Measurements from ENCODE around the gene KIF5C.

GRCh38 chr2:148988337-148988736 is 113.3 kb downstream of the KIF5C start:
- TF ChIP-seq ZNF423 (tag by site-specific recombination; IDR thresholded peaks at IDR 0.05), result no peak
- TF ChIP-seq ZNF426 (tag by site-specific recombination; IDR thresholded peaks at IDR 0.05), result no peak
- TF ChIP-seq CTCF (tag by site-specific recombination; IDR thresholded peaks at IDR 0.05), result no peak
- no peak for TF ChIP-seq ZNF555 (tag by site-specific recombination; conservative IDR thresholded peaks at IDR 0.05)
- no peak for TF ChIP-seq ZNF660 (tag by site-specific recombination; IDR thresholded peaks at IDR 0.05)
- TF ChIP-seq YY1 (tag by site-specific recombination; IDR thresholded peaks at IDR 0.05), result no peak
- TF ChIP-seq, protein P1, sequence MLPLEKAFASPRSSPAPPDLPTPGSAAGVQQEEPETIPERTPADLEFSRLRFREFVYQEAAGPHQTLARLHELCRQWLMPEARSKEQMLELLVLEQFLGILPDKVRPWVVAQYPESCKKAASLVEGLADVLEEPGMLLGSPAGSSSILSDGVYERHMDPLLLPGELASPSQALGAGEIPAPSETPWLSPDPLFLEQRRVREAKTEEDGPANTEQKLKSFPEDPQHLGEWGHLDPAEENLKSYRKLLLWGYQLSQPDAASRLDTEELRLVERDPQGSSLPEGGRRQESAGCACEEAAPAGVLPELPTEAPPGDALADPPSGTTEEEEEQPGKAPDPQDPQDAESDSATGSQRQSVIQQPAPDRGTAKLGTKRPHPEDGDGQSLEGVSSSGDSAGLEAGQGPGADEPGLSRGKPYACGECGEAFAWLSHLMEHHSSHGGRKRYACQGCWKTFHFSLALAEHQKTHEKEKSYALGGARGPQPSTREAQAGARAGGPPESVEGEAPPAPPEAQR (tag by site-specific recombination; IDR thresholded peaks at IDR 0.05), result no peak
- no peak for TF ChIP-seq BCL11A (tag by site-specific recombination; IDR thresholded peaks at IDR 0.05; ENCODE audit: low read depth)
- TF ChIP-seq ZNF544 (tag by site-specific recombination; IDR thresholded peaks at IDR 0.05), result no peak
- no peak for TF ChIP-seq ZBTB17 (tag by site-specific recombination; IDR thresholded peaks at IDR 0.05)
